ENCODE measurements around the gene KDM8.
"Not testable (repeated sequence)": the region's sequence is repeated elsewhere in the genome, so short reads cannot be mapped to it uniquely, and the experiment has no call there.

The KDM8 gene

DNA sequence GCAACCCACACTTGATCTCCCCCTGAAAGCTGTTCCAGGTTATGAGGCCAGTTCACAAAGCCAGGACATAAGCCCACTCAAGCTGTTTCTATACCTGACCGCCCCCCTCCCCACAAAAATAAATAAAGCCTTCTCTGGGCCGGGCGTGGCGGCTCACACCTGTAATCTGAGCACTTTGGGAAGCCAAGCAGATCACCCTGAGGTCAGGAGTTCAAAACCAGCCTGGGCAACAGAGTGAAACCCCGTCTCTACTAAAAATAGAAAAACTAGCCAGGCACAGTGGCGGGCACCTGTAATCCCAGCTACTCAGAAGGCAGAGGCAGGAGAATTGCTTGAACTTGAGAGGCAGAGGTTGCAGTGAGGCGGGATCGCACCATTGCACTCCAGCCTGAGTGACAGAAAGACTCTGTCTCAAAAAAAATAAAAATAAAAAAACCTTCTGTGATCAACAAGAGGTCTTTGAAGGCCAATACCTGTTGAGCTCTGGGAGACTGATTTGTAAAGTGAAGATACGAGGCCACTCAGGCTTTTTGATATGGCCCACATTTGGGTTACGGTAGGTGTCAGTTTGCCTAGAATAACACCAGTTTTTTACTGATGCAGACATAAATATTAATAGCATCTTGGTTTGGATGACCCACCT, 2.2 kb downstream of the KDM8 start:
- no peak overlapping the region for H3K4me3 ChIP-seq (ENCODE audit: control insufficient read depth, low read depth, low read length)
- DNase-seq (ENCODE audit: low read depth), result no peak
- TF ChIP-seq, protein P1, sequence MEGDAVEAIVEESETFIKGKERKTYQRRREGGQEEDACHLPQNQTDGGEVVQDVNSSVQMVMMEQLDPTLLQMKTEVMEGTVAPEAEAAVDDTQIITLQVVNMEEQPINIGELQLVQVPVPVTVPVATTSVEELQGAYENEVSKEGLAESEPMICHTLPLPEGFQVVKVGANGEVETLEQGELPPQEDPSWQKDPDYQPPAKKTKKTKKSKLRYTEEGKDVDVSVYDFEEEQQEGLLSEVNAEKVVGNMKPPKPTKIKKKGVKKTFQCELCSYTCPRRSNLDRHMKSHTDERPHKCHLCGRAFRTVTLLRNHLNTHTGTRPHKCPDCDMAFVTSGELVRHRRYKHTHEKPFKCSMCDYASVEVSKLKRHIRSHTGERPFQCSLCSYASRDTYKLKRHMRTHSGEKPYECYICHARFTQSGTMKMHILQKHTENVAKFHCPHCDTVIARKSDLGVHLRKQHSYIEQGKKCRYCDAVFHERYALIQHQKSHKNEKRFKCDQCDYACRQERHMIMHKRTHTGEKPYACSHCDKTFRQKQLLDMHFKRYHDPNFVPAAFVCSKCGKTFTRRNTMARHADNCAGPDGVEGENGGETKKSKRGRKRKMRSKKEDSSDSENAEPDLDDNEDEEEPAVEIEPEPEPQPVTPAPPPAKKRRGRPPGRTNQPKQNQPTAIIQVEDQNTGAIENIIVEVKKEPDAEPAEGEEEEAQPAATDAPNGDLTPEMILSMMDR (IDR thresholded peaks at IDR 0.05; ENCODE audit: control insufficient read depth, insufficient read depth, low read depth, low read length, missing control alignments), result no peak

DNA sequence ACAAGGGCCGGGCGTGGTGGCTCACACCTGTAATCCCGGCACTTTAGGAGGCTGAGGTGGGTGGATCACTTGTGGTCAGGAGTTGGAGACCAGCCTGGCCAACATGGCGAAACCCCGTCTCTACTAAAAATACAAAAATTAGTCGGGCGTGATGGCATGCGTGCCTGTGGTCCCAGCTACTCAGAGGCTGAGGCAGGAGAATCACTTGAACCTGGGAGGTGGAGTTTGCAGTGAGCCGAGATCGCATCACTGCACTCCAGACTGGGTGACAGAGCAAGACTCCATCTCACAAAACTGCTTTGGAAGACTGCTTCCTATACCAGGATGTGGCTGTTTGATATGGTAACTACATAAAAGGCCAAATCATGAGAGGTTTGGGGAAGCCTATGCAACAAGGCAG, 3.8 kb downstream of the KDM8 start:
- H3K4me3 ChIP-seq (ENCODE audit: control insufficient read depth, low read depth, low read length); DNase-seq (ENCODE audit: low read depth): not testable (repeated sequence)

DNA sequence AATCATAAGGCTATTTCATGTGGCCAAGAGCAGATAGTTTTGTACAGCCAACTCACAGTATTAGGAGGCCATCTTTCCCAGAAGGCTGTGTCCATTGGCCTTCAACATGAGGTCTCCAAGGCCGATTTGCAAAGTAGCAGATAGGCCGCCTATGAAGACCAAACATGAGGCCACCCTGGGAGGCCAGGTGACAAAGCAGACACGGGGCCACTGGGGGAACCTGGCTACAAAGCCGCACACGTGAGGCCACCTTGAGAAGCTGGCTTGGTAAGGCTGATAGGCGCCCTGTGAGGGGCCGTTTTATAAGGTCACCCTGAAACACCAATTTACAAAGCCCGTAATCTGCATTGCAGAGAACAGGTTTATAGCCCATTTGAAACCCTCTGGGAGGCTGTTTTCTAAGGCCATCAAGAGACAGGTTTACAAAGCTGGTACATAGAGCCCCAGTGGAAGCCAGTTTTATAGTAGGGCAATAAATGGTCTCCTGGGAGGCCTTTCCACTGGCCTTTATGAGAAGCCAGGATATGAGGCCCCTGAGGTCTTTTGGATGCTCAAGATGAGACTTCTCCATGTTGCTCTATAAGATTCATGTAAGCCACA, 4.9 kb downstream of the KDM8 start:
- DNase-seq (ENCODE audit: low read depth), result no peak
- no peak overlapping the region for H3K4me3 ChIP-seq (ENCODE audit: control insufficient read depth, low read depth, low read length)
- TF ChIP-seq, protein P1 (IDR thresholded peaks at IDR 0.05; ENCODE audit: control insufficient read depth, insufficient read depth, low read depth, low read length, missing control alignments), result no peak

DNA sequence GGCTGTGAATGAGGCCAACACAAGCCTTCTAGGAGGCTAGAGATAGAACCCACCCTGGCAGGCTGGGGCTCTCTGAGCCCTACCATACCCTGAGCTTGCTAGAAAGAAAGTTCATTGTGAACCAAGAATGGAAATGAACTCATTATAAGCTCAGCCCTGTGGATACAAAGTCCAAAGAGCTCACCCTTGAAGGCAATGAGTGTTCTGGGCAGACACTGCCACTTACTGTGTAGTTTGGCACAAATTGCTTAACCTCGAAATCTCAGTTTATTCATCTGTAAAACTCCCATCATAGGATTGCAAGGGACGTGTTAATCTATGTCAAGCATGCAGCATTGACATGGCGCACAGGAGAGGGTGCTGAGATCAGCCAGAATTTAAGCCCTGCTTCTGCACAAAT, 5.5 kb downstream of the KDM8 start:
- TF ChIP-seq, protein P1 (IDR thresholded peaks at IDR 0.05; ENCODE audit: control insufficient read depth, insufficient read depth, low read depth, low read length, missing control alignments), result no peak
- no peak for DNase-seq (ENCODE audit: low read depth)
- no peak overlapping the region for H3K4me3 ChIP-seq (ENCODE audit: control insufficient read depth, low read depth, low read length)

DNA sequence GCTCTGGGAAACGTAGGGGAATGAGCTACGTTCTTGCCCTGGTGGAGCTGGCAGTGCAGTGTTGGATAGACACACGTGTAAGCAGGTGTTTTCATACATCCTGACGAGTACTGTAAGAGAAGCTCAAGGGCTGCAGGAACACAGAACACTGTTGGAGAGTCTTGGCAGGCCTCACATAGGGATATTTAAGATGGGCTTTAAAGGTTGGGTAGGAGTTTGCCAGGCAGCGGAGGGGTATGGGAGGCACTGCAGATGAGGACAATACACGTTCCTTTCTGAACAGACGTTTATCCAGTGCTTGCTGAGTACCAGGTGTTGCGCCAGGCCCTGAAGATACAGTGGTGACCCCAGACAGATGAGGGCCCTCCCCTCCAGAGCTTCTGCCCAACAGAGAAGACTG, 6.3 kb downstream of the KDM8 start:
- TF ChIP-seq, protein P1 (IDR thresholded peaks at IDR 0.05; ENCODE audit: control insufficient read depth, insufficient read depth, low read depth, low read length, missing control alignments), result no peak
- DNase-seq (ENCODE audit: low read depth), result no peak
- H3K4me3 ChIP-seq (ENCODE audit: control insufficient read depth, low read depth, low read length), result no peak overlapping the region

DNA sequence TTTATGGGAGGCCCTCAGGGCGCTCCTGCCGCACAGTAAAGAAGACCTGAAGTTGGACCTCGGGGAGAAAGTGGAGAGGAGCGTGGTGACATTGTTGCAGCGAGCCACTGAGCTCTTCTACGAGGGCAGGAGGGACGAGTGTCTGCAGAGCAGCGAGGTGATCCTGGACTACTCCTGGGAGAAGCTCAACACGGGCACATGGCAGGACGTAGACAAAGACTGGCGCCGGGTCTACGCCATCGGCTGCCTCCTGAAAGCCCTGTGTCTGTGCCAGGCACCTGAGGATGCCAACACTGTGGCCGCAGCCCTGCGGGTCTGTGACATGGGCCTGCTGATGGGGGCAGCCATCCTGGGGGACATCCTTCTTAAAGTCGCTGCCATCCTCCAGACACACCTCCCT, 6.8 kb downstream of the KDM8 start:
- no peak for DNase-seq (ENCODE audit: low read depth)
- TF ChIP-seq, protein P1 (IDR thresholded peaks at IDR 0.05; ENCODE audit: control insufficient read depth, insufficient read depth, low read depth, low read length, missing control alignments), result no peak
- no peak overlapping the region for H3K4me3 ChIP-seq (ENCODE audit: control insufficient read depth, low read depth, low read length)

DNA sequence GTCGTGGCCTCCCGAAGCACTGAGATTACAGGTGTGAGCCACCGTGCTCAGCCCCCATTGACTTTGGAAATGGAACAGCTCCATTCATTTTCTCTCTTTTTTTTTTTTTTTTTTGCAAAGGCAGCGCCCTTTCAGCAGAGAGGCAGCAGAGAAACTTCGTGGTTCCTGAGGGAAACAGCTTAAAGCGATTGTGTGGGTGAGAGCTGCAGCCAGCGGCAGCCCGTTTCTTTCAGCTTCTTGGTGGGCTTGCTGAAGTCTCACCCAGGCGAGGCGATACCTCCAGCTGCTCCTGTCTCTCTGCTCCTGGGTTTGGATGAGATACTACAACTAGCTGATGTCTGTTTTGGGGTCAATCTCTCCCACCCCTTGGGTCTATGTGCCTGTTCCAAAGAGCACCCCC, 7.7 kb downstream of the KDM8 start:
- no peak overlapping the region for H3K4me3 ChIP-seq (ENCODE audit: control insufficient read depth, low read depth, low read length)
- DNase-seq (ENCODE audit: low read depth), result no peak
- TF ChIP-seq, protein P1 (IDR thresholded peaks at IDR 0.05; ENCODE audit: control insufficient read depth, insufficient read depth, low read depth, low read length, missing control alignments), result no peak
